ENCODE results near the gene CD8B. TPM values are rescaled to one million over a fixed set of nuclear protein-coding genes. Genes with fewer than 3 reads are reported as not detected.
A peak's percentile ranks its signal among the peaks of the same experiment; 100 is the strongest.
"Not testable (repeated sequence)": the region's sequence is repeated elsewhere in the genome, so short reads cannot be mapped to it uniquely, and the experiment has no call there.

The CD8B gene
- total RNA-seq, 2 donors from 2014 or later = 1.1 to 1.3 TPM

DNA sequence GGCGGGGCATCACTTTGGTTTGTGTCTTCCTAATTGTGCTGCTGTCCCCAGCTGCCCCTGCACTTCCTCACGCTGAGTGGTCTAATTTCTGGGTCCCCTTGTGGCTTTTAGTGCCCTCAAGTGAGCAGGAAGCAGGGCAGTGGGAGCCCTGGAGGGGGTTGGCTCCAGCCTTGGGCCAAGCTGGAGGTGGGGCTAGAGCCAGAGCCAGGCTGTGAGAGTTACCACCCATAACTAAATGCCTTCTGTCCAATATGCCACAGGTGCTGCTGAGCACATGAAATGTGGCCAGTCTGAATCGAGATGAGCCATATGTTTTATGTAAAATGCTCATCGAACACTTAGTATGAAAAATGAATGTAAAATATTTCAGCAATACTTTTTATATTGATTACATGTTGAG is 5.2 kb downstream of the CD8B start:
- intact Hi-C loops (cut with DNase I); H3K36me3 ChIP-seq; DNase-seq (ENCODE audit: low spot score); H3K27me3 ChIP-seq (replicated peaks; ENCODE audit: insufficient read depth); H3K27ac ChIP-seq; H3K4me1 ChIP-seq (replicated peaks); H3K9me3 ChIP-seq; H3K4me3 ChIP-seq: not testable (repeated sequence)
- 95% methylated on average over 4 of the region's 4 CpGs for WGBS

DNA sequence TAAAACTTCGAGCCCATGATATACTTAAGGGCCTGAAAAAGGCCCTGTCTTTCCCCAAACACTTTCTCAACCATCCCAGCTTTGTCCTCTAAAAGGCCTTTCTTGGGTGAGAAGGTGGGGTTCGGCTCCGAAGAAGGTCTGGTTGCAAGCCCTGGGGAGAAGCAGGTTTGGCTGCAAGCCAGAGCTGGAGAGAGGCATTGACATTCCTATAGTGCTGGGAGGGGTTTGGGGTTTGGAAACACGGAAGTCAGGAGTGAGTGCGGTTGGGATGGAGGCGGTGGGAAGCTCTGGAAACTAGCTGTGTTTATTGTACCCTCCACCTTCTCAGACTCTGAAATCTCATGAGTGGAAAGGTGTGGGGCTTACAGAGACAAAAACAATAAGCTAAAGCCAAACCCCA is 5.7 kb downstream of the CD8B start:
- DNase-seq (ENCODE audit: low spot score); H3K27me3 ChIP-seq (replicated peaks; ENCODE audit: insufficient read depth); intact Hi-C loops (cut with DNase I); H3K4me3 ChIP-seq; H3K36me3 ChIP-seq; H3K27ac ChIP-seq; H3K9me3 ChIP-seq; H3K4me1 ChIP-seq (replicated peaks): not testable (repeated sequence)
- WGBS = 56% methylated on average over 6 of the region's 6 CpGs

DNA sequence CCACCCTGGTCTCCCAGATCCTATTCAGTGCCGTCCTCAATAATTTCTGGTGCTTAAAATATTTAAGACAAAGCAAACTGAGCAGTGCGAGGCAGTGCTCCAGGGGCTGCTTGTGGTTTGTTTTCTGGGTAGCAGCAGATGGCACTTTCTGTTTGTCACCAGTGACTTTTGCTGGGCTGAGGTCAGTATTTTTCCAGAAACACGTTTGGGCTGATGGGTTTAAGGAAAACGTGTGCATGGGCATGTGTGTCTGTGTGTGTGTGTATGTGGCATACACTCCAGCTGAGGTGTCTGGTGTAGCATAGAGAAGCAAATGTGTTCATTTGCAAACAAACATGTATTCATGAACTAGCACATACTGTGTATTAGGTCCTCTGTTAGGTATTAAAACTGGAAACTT is 10.1 kb downstream of the CD8B start:
- H3K36me3 ChIP-seq; H3K4me3 ChIP-seq; H3K27ac ChIP-seq; H3K4me1 ChIP-seq (replicated peaks); intact Hi-C loops (cut with DNase I); H3K27me3 ChIP-seq (replicated peaks; ENCODE audit: insufficient read depth); DNase-seq (ENCODE audit: low spot score); H3K9me3 ChIP-seq: not testable (repeated sequence)
- WGBS = 69% methylated on average over 4 of the region's 4 CpGs

DNA sequence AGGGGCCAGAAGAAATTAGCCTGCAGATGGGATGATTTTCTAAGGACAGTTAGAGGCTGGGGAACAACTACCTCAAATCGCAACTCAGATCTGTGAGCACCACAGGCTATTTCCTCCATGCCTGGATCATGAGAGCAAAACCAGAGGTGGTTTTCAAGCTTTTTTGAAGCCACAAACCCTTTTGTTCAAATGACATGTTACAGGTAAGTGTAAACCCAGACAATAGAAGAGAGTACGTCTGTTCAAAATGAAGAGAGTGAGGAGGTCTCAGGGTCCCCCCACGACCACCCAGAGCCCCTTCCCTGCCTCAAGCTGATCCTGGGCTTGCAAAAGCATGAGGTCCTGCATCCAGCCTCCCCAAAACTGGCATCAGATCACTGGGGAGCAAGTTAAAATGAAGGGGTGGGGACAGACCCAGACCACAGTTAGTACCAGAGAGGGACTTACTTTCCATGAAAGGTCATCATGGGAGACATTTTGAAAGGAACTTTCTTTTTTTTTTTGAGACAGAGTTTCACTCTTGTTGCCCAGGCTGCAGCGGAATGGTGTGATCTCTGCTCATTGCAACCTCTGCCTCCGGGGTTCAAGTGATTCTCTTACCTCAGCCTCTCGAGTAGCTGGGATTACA is 19.0 kb downstream of the CD8B start:
- intact Hi-C loops (cut with DNase I); DNase-seq (ENCODE audit: low spot score); H3K9me3 ChIP-seq; H3K4me1 ChIP-seq (replicated peaks); H3K27me3 ChIP-seq (replicated peaks; ENCODE audit: insufficient read depth); H3K36me3 ChIP-seq; H3K27ac ChIP-seq; H3K4me3 ChIP-seq: not testable (repeated sequence)
- 95% methylated on average over 6 of the region's 6 CpGs for WGBS

DNA sequence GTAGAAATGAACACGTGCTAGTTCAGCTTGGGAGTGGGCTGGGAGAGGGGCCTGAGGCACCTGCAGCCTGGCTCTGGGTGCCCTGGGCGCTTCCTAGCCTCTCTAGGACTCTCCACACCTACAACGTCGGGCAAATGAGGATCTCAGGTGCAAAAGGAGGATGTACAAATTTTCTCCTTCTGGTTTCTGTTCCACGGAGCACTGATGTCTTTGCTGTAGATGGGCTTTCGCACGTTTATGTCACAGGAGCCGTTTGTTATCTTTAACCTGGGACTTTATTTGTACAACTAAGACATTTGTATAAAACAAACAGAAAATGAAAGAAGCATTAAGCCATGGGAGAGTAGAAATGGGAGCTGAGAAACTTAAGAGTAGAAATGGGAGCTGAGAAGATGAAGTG is 20.4 kb downstream of the CD8B start:
- DNase-seq (ENCODE audit: low spot score); H3K36me3 ChIP-seq; intact Hi-C loops (cut with DNase I); H3K9me3 ChIP-seq; H3K4me3 ChIP-seq; H3K4me1 ChIP-seq (replicated peaks); H3K27me3 ChIP-seq (replicated peaks; ENCODE audit: insufficient read depth); H3K27ac ChIP-seq: not testable (repeated sequence)
- WGBS = 69% methylated on average over 6 of the region's 8 CpGs

DNA sequence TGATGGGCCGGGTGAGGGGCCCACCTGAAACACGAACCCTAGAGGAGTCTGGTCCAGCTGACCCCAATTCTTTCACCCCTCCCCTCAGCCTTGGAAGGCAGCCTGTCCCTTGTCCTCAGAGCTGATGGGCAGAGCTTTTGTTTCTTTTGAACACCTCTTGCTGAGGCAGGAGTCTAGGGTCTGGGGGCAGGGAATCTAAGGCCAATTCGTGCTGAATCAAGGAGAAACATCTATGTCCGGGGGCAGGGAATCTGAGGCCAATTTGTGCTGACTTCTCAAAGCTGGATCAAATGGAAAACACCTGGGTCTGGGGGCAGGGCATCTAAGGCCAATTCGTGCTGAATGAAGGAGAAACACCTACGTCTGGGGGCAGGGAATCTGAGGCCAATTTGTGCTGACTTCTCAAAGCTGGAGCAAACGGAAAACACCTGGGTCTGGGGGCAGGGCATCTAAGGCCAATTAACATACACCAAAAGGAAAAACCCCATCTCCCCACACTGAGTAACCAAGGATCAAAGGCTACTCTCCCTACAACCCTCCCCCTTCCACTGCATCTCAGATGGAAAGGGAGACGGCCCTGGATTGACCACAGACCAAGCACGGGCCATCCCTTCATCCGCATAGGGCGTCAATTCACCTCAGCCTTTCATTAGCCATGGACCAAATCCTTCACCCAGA is 21.7 kb downstream of the CD8B start:
- H3K27ac ChIP-seq; H3K36me3 ChIP-seq; H3K4me1 ChIP-seq (replicated peaks); H3K9me3 ChIP-seq; H3K4me3 ChIP-seq; intact Hi-C loops (cut with DNase I); DNase-seq (ENCODE audit: low spot score); H3K27me3 ChIP-seq (replicated peaks; ENCODE audit: insufficient read depth): not testable (repeated sequence)
- 80% methylated on average over 6 of the region's 11 CpGs for WGBS

DNA sequence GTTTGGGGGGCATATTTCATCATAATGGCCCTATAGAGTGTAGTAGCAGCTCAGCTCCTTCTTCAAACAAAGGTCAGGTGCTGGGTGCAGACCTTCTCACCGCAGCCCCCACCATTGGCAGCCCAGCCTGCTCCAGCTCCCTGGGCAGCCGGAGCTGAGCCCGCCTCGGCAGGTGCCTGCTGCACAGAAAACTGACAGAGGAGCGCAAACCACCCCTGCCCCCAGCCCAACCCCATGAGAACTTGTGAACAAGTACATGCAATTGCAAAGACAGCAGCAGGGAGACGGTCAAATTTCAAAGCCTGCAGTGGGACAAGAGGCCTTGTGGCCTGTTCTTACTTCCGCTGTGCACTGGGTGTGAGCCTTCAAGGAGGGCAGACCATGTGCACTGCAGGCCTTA is 22.2 kb downstream of the CD8B start:
- WGBS = 95% methylated on average over 7 of the region's 7 CpGs
- not testable (repeated sequence) for DNase-seq (ENCODE audit: low spot score)

GRCh38 chr2:86837714-86838113 is 24.0 kb downstream of the CD8B start:
- H3K4me3 ChIP-seq; DNase-seq (ENCODE audit: low spot score); H3K27ac ChIP-seq; H3K9me3 ChIP-seq; H3K27me3 ChIP-seq (replicated peaks; ENCODE audit: insufficient read depth); H3K4me1 ChIP-seq (replicated peaks); H3K36me3 ChIP-seq; intact Hi-C loops (cut with DNase I): not testable (repeated sequence)
- WGBS = 67% methylated on average over 7 of the region's 7 CpGs

More for the DNA sequence above, 22.2 kb downstream of the CD8B start:
- H3K36me3 ChIP-seq; H3K4me1 ChIP-seq (replicated peaks); H3K27me3 ChIP-seq (replicated peaks; ENCODE audit: insufficient read depth); H3K27ac ChIP-seq; intact Hi-C loops (cut with DNase I); H3K4me3 ChIP-seq; H3K9me3 ChIP-seq: not testable (repeated sequence)

DNA sequence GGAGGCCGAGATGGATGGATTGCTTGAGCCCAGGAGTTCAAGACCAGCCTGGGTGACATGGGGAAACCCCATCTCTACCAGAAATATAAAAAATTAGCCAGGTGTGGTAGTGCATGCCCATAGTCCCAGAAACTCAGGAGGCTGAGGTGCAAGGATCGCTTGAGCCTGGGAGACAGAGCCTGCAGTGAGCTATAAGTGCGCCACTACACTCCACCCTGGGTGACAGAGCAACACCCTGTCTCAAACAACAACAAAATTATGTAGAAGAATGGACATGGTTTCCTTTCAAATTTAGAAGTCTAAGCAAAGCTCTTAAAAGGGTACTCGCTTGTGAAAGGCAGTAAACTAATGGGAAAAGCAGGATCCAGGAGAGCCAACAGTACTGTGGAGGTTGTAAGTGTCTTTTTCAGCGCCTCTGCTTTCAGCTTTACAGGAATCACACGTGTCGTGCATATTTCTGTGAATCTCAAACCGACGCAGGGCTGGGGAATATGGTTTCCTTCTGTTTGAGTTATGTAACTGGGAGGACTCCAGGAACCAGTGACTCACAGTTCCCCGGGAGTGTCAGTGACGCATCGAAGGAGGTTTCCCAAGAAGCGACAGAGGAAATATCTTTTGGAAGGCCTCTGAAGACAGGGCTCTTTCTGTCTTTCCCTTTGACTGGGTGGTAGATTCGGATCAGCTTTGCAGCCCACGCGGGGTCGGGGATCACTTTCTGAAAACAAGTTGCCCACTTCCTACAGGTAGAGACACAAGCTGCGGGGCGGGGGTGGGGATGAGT is 24.6 kb downstream of the CD8B start:
- H3K4me3 ChIP-seq; H3K36me3 ChIP-seq; H3K9me3 ChIP-seq; H3K4me1 ChIP-seq (replicated peaks); intact Hi-C loops (cut with DNase I); H3K27me3 ChIP-seq (replicated peaks; ENCODE audit: insufficient read depth): not testable (repeated sequence)
- 29% methylated on average over 10 of the region's 19 CpGs for WGBS
- H3K27ac ChIP-seq = peak overlapping the region in 1 of 2 donors; percentile 43
- peak; percentile 65 for DNase-seq (ENCODE audit: low spot score)
- peak; percentile 54 for TF ChIP-seq POLR2AphosphoS5 (IDR thresholded peaks at IDR 0.05)

GRCh38 chr2:86835548-86835889 is 26.2 kb downstream of the CD8B start:
- H3K4me3 ChIP-seq; H3K9me3 ChIP-seq; H3K27me3 ChIP-seq (replicated peaks; ENCODE audit: insufficient read depth); H3K27ac ChIP-seq; DNase-seq (ENCODE audit: low spot score); H3K4me1 ChIP-seq (replicated peaks); intact Hi-C loops (cut with DNase I); H3K36me3 ChIP-seq: not testable (repeated sequence)
- 66% methylated on average over 4 of the region's 4 CpGs for WGBS
